ENCODE measurements around the gene MYBPC1. TPM values are rescaled to one million over a fixed set of nuclear protein-coding genes. Genes with fewer than 3 reads are reported as not detected.

Gene MYBPC1
- total RNA-seq, 1 experiment from 2014 or later: not detected

DNA sequence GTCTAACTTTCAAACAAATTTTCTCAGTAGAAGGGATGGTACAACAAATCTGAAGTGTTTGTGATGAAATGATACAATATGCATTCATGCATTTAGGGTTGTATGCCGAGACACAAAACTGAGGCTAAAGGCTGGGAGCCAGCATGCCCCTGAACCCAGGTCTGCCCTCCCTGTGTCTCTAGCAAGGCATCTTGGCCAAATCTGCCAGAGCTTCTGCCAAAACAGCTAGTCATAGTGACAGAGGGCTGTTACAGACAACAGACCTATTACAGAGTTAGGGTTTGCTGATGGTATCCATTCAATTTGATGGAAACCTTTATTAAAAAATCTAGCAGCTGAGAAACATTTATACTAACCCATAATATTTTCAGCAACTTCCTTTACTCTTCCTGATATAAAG, 91.4 kb downstream of the MYBPC1 start:
- H4K20me1 ChIP-seq (ENCODE audit: control insufficient read depth, insufficient read depth, insufficient read length): no peaks in the 10 kb centered on the region
- no peak overlapping the region for H2BK15ac ChIP-seq (ENCODE audit: low read depth, low read length)
- TF ChIP-seq, protein P1, sequence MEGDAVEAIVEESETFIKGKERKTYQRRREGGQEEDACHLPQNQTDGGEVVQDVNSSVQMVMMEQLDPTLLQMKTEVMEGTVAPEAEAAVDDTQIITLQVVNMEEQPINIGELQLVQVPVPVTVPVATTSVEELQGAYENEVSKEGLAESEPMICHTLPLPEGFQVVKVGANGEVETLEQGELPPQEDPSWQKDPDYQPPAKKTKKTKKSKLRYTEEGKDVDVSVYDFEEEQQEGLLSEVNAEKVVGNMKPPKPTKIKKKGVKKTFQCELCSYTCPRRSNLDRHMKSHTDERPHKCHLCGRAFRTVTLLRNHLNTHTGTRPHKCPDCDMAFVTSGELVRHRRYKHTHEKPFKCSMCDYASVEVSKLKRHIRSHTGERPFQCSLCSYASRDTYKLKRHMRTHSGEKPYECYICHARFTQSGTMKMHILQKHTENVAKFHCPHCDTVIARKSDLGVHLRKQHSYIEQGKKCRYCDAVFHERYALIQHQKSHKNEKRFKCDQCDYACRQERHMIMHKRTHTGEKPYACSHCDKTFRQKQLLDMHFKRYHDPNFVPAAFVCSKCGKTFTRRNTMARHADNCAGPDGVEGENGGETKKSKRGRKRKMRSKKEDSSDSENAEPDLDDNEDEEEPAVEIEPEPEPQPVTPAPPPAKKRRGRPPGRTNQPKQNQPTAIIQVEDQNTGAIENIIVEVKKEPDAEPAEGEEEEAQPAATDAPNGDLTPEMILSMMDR (conservative IDR thresholded peaks at IDR 0.05): no peak
- H3K4me1 Mint-ChIP-seq: peaks cover 0 to 2% of the 10 kb centered on the region in 2 experiments; a peak in 1 of 4 replicates
- no peak overlapping the region for H2AK5ac ChIP-seq (ENCODE audit: insufficient read length, low read length)
- H3K23ac ChIP-seq (ENCODE audit: insufficient read length, low read depth, low read length): no peak overlapping the region
- H3K9me3 ChIP-seq (ENCODE audit: control insufficient read depth, low read depth, low read length): no peaks in the 10 kb centered on the region
- H3K4ac ChIP-seq (ENCODE audit: low read depth, low read length): no peak overlapping the region
- no peak overlapping the region for H4K91ac ChIP-seq (ENCODE audit: insufficient read length, low read depth, low read length)
- no peak overlapping the region for H3K56ac ChIP-seq (ENCODE audit: insufficient read length, low read depth, low read length)
- no peak overlapping the region for H2BK12ac ChIP-seq (ENCODE audit: insufficient read length, low read depth, low read length)
- H4K8ac ChIP-seq (replicated peaks; ENCODE audit: insufficient read length, low read depth, low read length): no peak overlapping the region
- H3K23me2 ChIP-seq (ENCODE audit: insufficient read length, low read depth, low read length, poor library complexity, severe bottlenecking): no peaks in the 10 kb centered on the region
- no peaks in the 10 kb centered on the region for H3K79me2 ChIP-seq (ENCODE audit: insufficient read depth, low read length)
- no peak overlapping the region for H3K27ac Mint-ChIP-seq
- no CpG with 5 or more reads among the region's 1 CpG for WGBS (ENCODE audit: extremely low coverage, insufficient read length, low lambda C conversion rate)
- H3K4me3 Mint-ChIP-seq: no peak overlapping the region
- no peak overlapping the region for H4K5ac ChIP-seq (ENCODE audit: insufficient read length, low read depth, low read length)
- no peak overlapping the region for H3T11ph ChIP-seq (ENCODE audit: low read length)
- no peaks in the 10 kb centered on the region for H3K36me3 Mint-ChIP-seq (ENCODE audit: insufficient read depth in 1 of 3, low read depth in 3 of 3)
- H3K79me1 ChIP-seq (ENCODE audit: insufficient read depth, low read depth, low read length, poor library complexity, severe bottlenecking): no peaks in the 10 kb centered on the region
- no peak overlapping the region for H3K18ac ChIP-seq (ENCODE audit: insufficient read length, low read depth, low read length)
- H3K4me1 ChIP-seq (ENCODE audit: insufficient read depth, low read length): no peaks in the 10 kb centered on the region
- H3K14ac ChIP-seq (ENCODE audit: insufficient read depth, low read length): no peak overlapping the region
- H2AFZ ChIP-seq (ENCODE audit: low read length): no peak overlapping the region
- DNase-seq: no peak
- no peak overlapping the region for H2BK120ac ChIP-seq (ENCODE audit: low read depth, low read length, poor library complexity, severe bottlenecking)
- H3K4me2 ChIP-seq (ENCODE audit: insufficient read depth, insufficient read length, low read length): no peak overlapping the region
- no peak overlapping the region for H2BK20ac ChIP-seq (ENCODE audit: low read depth, low read length, poor library complexity, severe bottlenecking)
- no peaks in the 10 kb centered on the region for H3K27me3 ChIP-seq (ENCODE audit: insufficient read depth, low read length)
- no peaks in the 10 kb centered on the region for H3K9me3 Mint-ChIP-seq
- H3K9ac ChIP-seq (ENCODE audit: extremely low read depth, insufficient read length, low read length): no peak overlapping the region
- no peak overlapping the region for H3K27ac ChIP-seq (ENCODE audit: insufficient read length, low read depth, low read length)
- no peak overlapping the region for H2BK5ac ChIP-seq (ENCODE audit: insufficient read length, low read length)
- no peaks in the 10 kb centered on the region for H3K27me3 Mint-ChIP-seq (ENCODE audit: low read depth)
